HG02798 (cell line): ENCODE results near the gene SDR42E1.

Source experiments
- ATAC-seq: cut with Tn5 transposase; IDR thresholded peaks from one replicate; pipeline ENCODE4 v1.9.1; 2021; ENCODE audit warnings: mild to moderate bottlenecking; ENCODE audit not compliant: unreplicated experiment, poor library complexity

The SDR42E1 gene, protein sequence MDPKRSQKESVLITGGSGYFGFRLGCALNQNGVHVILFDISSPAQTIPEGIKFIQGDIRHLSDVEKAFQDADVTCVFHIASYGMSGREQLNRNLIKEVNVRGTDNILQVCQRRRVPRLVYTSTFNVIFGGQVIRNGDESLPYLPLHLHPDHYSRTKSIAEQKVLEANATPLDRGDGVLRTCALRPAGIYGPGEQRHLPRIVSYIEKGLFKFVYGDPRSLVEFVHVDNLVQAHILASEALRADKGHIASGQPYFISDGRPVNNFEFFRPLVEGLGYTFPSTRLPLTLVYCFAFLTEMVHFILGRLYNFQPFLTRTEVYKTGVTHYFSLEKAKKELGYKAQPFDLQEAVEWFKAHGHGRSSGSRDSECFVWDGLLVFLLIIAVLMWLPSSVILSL

GRCh38 chr16:82011199-82011641, at the start of gene SDR42E1:
TSS of gene SDR42E1 (minus strand) at chr16:82011470. CDS start at chr16:82000858, 10,612 bp downstream.
- peak; percentile 98 for ATAC-seq

DNA sequence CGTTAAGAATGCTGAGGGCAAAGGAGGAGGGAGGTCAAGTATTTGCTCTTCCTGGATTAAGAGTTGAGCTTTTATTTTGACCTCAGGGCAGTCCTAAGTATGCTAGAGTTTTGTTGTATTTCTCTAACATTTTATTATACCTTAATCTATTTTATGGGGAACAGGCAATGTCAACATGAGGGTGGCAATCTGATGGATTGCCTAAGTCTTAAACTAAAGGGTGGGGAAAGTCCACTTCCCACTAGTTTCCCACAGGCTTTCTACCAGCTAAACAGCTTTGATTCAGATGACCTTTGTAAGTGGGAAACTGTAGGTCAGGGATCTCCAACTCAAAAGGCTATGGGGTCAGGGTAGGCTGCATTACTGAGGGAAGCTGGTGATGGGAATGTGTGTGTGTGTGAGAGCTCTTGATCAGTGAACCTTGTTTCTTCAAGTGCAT, 48.7 kb upstream of the SDR42E1 start:
- no peak for ATAC-seq

DNA sequence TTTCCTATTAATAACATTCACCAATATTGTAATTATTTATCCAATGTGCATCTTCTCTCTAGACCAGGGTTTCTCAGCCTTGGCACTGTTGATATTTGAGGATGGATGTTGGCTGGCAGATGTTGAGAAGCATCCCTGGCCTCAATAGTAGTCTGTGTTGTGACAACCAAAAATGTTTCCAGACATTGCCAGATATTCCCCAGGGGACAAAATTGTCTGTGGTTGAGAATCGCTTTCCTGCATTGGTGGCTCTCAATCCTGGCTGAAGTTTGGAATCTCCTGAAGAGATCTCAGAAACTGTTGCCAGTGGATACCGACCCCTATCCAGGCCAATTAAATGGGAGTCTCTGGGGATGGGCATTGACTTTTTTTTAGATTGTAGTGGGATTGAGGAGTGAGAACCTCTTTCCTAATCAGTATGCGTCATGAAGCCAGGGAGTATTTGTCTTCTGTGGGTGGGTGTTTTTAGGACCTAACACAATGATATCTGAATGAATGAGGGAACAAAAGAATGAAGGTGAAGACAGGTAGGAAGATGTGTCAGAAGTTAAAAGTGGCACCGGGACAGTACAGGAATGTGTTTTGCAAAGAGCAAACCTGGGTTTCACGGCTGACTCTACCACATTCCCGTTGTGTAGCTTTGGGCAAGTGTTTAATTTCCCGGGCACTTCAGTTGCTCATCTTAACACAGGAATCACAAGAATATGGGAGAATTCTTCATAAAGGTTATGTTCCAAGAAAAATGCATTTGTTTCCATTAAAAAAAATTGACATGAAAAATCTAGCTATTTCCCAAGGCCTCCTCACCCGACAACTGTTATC, 48.1 kb upstream of the SDR42E1 start:
- ATAC-seq: no peak

DNA sequence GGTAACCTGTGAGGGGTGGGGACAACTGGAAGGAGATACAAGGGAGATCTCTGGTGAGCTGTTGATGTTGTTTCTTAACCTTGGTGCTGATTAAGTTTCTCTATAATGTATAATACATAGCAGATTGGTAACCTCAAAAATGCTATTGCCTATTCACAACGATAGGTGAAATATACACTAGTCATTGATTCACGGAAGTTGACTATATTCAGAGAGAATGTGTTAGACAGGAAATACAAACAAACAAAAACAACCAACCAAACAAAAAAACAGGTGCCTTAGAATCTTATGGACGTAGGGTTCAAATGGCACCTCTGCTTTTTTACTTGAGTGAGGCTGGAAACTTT, 45.3 kb upstream of the SDR42E1 start:
- ATAC-seq: no peak

DNA sequence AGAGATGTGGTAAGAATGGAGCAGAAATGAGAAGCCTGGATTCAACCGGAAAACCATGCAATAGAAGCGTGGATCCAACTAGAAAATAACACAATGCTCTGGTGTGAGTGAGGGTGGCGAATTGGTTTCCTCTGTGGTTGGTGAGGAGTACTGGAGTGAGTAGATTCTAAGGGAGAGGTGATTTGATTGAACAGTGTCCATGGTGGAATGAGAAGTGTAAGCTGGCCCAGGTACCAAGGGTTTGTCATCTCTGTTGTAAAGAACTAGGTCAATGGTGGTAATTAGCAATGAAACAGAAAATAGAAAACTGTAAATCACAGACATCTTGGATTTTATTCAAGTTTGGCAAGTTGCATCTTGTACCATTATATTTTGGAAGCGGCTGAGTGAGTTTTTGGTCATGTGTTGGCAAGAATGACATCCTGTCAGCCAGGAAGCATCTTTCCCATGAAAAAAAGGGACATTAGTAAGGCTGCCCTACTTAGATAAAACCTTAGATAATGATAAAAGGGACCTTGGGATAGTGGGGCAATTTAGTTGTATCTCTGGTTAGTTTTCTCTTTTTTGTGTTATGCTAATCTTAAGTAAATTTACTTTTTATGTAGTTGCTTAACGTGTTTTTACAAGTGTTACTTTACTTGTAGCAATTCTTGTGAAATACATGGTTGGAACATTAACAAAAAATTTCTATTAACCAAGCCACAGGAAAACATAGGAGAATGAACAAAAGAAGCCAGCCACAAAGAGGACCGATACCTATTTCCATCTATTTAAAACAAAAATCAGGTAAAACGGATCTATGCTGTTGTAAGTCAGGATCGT, 44.7 kb upstream of the SDR42E1 start:
- ATAC-seq: no peak

DNA sequence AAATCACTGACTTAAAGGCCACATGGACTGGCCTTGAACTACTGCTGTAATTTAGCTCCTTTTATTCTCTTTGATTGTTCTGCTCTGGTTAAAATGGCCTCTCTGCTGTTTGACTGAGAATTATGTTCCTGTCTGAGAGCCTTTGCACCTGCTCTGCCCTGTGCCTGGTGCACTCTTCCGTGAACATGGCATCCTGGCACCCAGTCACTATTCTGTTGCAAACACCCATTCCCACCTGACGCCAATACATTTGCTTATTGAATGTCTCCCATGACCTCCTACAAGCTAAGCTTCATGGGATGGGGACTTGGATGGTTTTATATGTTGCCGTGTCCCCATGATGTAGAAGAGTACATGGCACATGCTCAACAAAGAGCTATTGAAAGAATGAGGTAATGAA, 43.8 kb upstream of the SDR42E1 start:
- no peak for ATAC-seq

GRCh38 chr16:82051656-82052055, 40.4 kb upstream of the SDR42E1 start:
- ATAC-seq: no peak

DNA sequence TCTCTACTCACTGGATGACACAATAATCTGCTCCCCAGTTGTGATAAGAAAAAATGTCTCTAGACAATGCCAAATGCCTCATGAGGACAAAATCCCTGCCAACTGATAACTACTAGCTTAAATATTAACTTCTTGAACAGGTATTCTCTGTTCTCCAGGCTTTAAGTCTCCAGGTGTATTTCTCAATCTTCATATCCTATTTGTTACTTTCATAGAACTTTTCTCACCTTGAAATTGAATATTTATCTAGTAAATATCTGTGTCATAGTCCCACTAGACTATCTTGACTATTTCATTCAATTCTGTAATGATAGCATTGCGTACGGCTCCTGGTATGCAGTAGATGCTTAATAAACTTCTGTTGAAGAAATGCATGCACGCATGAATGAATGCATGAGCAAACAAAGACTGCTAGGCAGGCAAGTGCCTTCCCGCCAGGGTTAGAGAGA, 39.7 kb upstream of the SDR42E1 start:
- ATAC-seq: no peak

DNA sequence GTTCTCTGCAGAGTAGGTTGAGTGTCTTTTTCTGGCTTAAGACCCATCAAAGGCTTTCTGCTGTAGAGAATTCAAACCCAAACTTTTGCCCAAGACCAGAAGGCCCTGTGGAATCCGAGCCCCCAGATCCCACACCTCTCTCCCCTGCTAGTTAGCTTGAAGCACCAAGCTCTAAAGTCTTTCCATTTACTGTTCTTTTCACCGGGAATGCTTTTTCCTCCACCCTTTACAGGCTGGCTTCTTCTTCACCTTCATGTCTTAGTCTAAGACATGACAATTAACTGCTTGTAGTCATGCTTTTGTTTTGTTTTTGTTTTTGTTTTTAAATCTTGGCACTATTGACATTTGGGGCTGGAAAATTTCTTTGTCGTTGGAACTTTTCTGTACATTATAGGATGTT, 39.2 kb upstream of the SDR42E1 start:
- no peak for ATAC-seq

- ATAC-seq: no peak
Observed at GRCh38 chr16:82049484-82049883, 38.2 kb upstream of the SDR42E1 start.

- no peak for ATAC-seq
Observed at GRCh38 chr16:82047787-82048186, 36.5 kb upstream of the SDR42E1 start.

GRCh38 chr16:82047374-82047773, 36.1 kb upstream of the SDR42E1 start:
- ATAC-seq: no peak

DNA sequence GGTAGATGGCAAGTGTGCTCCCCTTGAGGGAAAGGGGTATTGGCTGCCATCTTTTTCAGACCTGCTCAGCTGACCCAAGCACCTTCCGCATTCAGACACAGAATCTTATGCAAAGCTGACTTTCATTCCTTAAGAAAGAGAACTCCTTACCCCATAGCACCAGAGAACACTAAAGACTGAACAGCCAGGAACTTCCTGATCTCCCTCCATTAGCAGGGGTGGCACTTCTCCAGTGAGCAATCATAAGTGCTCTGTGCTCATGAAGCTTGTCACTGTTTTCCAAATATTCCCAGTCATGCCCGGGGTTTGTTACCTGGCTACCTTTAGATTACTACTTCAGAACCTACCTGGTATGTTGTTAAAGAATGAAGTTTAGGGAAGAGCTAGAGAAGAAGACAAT, 35.7 kb upstream of the SDR42E1 start:
- ATAC-seq: no peak

GRCh38 chr16:82046541-82046940, 35.3 kb upstream of the SDR42E1 start:
- ATAC-seq: no peak

- no peak for ATAC-seq
Observed at GRCh38 chr16:82045465-82045864, 34.2 kb upstream of the SDR42E1 start.

DNA sequence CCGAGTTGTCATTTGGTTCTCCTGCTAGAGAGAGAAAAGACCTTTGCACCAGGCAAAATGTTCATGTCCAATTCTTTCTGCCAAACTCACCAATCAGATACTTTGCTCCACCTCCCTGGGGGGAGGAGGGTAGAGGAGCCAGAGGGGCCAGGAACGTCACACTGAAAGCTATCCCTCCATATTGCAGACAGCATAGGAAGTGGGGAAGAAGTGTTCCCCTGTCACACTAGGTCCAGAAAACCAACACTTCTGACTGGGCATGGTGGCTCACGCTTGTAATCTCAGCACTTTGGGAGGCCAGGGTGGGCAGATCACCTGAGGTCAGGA, 33.3 kb upstream of the SDR42E1 start:
- no peak for ATAC-seq

DNA sequence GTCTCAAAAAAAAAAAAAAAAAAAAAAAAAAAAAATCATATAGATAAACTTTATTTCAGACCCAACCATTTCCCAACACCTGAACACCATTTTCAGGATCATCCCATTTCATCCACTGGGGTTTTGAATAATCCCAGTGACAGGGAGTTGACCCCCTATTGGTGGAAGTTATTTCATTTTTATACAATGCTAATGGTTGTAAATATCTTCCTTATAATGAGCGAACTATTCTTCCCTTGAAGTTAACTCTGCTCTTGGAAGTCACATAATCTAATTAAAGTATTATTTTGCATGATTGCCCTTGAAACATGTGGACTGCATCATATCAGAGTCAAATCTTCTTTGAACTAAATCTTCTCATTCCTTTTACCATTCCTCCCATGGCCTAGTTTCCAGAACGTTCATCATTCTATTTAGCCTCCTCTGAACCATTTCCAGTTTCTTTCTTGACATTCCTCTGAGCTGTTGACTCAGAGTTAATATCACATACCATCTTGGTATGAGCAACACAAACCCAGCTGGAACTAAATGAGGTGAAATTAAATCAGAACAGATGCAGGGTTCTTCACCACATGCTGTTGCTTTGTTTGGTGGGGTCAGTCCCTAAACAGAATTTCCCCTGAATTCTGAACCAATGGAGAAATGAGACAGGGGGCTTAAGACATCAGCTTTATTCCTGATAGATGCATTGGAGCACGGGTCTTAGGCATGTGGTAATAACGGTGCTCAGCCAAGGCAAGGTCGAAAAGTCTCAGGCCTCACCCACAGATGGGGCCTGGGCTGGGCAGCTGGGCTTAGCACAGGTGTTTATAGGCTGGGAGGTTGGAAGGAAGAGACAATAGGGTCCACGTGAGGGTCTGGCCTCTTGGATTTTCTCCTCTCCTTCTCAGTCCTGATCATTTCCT, 32.7 kb upstream of the SDR42E1 start:
- no peak for ATAC-seq

DNA sequence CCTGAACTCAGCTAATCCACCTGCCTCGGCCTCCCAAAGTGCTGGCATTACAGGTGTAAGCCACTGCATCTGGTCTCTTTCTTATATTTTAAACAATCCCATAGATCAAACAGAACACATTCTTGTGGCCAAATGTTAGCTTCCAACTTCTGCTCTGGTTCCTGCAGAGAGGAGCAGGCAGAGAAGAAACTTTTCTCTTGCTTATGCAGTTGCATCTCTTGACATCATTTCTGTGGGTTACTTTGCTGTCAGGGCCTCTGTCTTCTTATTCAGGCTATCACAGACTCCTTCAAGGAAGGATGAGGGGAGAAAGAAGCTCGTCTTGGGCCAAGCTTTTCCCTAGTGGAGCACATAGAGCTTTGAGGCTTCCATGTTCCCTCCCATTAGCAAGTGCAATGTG, 31.6 kb upstream of the SDR42E1 start:
- ATAC-seq: no peak

DNA sequence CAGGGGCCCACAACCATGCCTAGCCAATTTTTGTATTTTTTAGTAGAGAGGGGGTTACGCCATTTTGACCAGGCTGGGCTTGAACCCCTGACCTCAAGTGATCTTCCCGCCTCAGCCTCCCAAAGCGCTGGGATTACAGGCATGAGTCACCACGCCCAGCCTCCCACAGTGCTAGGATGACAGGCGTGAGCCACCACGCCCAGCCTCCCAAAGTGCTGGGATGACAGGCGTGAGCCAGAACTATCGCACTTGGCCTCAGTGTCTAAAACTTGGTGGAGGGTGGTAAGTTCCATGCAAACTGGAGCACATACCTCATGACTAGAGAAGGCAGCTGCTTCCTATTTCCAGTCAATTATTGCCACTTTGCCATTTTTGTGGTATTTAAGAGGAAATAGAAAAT, 30.9 kb upstream of the SDR42E1 start:
- no peak for ATAC-seq

- no peak for ATAC-seq
Observed at GRCh38 chr16:82041542-82041941, 30.3 kb upstream of the SDR42E1 start.
